H1 (cell line): ENCODE results near the gene ADCY3. TPM values are rescaled to one million over a fixed set of nuclear protein-coding genes. Genes with fewer than 3 reads are reported as not detected.

ENCODE experiments used
- BACH1 ChIP-seq: IDR thresholded peaks from 2 replicates; pipeline ENCODE4 v1.6.1; 2012; ENCODE audit warnings: low read length, improper control_type of control experiment
- CBX5 ChIP-seq: fragments of 300-800, 300-1000 bp; sonication (generic); IDR thresholded peaks from 2 replicates; pipeline ENCODE4 v1.7.1; 2016; ENCODE audit warnings: antibody characterized with exemption, low read length, low read depth
- CBX8 ChIP-seq: fragments of 300-800, 300-1000 bp; sonication (generic); IDR thresholded peaks from 2 replicates; pipeline ENCODE4 v1.7.1; 2016; ENCODE audit warnings: low read depth, low read length, borderline replicate concordance
- CHD2 ChIP-seq: IDR thresholded peaks from 2 replicates; pipeline ENCODE4 v1.6.1; 2012; ENCODE audit warnings: low read length, improper control_type of control experiment
- CHD7 ChIP-seq: fragments of 300-600 bp; sonication (generic); IDR thresholded peaks from 2 replicates; pipeline ENCODE4 v1.7.1; 2012; ENCODE audit warnings: low read length, moderate library complexity, mild to moderate bottlenecking, inconsistent platforms; ENCODE audit not compliant: insufficient replicate concordance
- FOSL1 ChIP-seq: IDR thresholded peaks from 2 replicates; pipeline ENCODE4 v1.6.1; 2011; ENCODE audit warnings: mild to moderate bottlenecking, low read depth, low read length, moderate library complexity; ENCODE audit not compliant: insufficient read depth
- MAFK ChIP-seq: IDR thresholded peaks from 2 replicates; pipeline ENCODE4 v1.6.1; 2012; ENCODE audit warnings: low read depth, mild to moderate bottlenecking, improper control_type of control experiment, low read length
- NANOG ChIP-seq: IDR thresholded peaks from 2 replicates; pipeline ENCODE4 v1.6.1; 2011; ENCODE audit warnings: low read length, low read depth, mild to moderate bottlenecking, inconsistent platforms; ENCODE audit not compliant: insufficient read depth, poor library complexity, severe bottlenecking
- NRF1 ChIP-seq: IDR thresholded peaks from 2 replicates; pipeline ENCODE4 v1.6.1; 2011; ENCODE audit warnings: mild to moderate bottlenecking, low read depth, low read length, improper control_type of control experiment
- POLR2A ChIP-seq, 2 experiments: IDR thresholded peaks; 1 replicate in 1 of 2; 2 replicates in 1 of 2; pipeline ENCODE4 v1.6.1; 2011; ENCODE audit warnings: low read depth in 2 of 2, low read length in 2 of 2, mild to moderate bottlenecking in 2 of 2; ENCODE audit errors: control extremely low read depth in 1 of 2
- RAD21 ChIP-seq, 2 experiments: IDR thresholded peaks in 1 of 2; conservative IDR thresholded peaks in 1 of 2; 2 replicates each; pipeline ENCODE4 v1.6.1; 2011; ENCODE audit warnings: low read depth in 2 of 2, low read length in 2 of 2, improper control_type of control experiment in 1 of 2, inconsistent platforms in 1 of 2, mild to moderate bottlenecking in 1 of 2, moderate library complexity in 1 of 2
- RBBP5 ChIP-seq: IDR thresholded peaks from 2 replicates; pipeline ENCODE4 v1.7.1; 2012; ENCODE audit warnings: low read depth, mild to moderate bottlenecking, inconsistent platforms, low read length, moderate library complexity, borderline replicate concordance
- polyA plus RNA-seq, 7 experiments: library from polyadenylated mRNA; depleted of rRNA in 3 of 7; stranded (reverse) in 5 of 7; unstranded in 2 of 7; fragments of >200 nt in 5 of 7; fragments of 200-250 nt in 2 of 7; gene quantifications; 1 replicate in 5 of 7; 2 replicates in 1 of 7; 4 replicates in 1 of 7; pipeline versions ENCODE4 v1.2.1 to v1.2.3, GENCODE V29; 2011 to 2013; ENCODE audit warnings: missing spikeins in 2 of 7, mixed read lengths in 2 of 7
- total RNA-seq: library from RNA; stranded (reverse); fragmentation: NEBNext Ultra II Directional; extraction: Animal tissue kit (Norgen Biotek cat#: 25700); gene quantifications from 2 replicates; pipeline ENCODE4 v1.2.1, GENCODE V29; 2021

ADCY3 gene
- total and polyA plus RNA-seq, 2 of the 8 experiments (the other 6 are each of a cell fraction or from before 2014, with no cell fraction given) = 45.1 to 52.9 TPM

GRCh38 chr2:24923106-24923505 is 3.1 kb upstream of the ADCY3 start (continued):
- TF ChIP-seq CHD7 = no peak
- TF ChIP-seq NANOG = no peak
- TF ChIP-seq RBBP5 = no peak
- no peak for TF ChIP-seq CBX5
- no peak for TF ChIP-seq CBX8
- no peak for TF ChIP-seq FOSL1
- no peak for TF ChIP-seq RAD21 (IDR thresholded peaks at IDR 0.05 in 1 of 2, conservative IDR thresholded peaks at IDR 0.05 in 1 of 2; ENCODE audit: low read depth in 2 of 2, low read length in 2 of 2)
- TF ChIP-seq MAFK = no peak
- no peak for TF ChIP-seq POLR2A (IDR thresholded peaks at IDR 0.05; ENCODE audit: control extremely low read depth in 1 of 2, low read depth in 2 of 2, low read length in 2 of 2)
- no peak for TF ChIP-seq BACH1
- TF ChIP-seq NRF1 = no peak
- no peak for TF ChIP-seq CHD2
